SK-N-DZ (cell line): ENCODE measurements around the gene CDC42BPB.
"Not testable (repeated sequence)": the region's sequence is repeated elsewhere in the genome, so short reads cannot be mapped to it uniquely, and the experiment has no call there.

ENCODE experiments used
- DNase-seq: peaks from one replicate; pipeline ENCODE4 v3.0.0-alpha.2; 2015; ENCODE audit warnings: low spot score

Gene CDC42BPB

GRCh38 chr14:102903889-102904512 lies 153.3 kb downstream of the CDC42BPB start:
- no peak for DNase-seq

GRCh38 chr14:102903248-102903888 lies 154.0 kb downstream of the CDC42BPB start:
- DNase-seq: no peak

GRCh38 chr14:102902523-102903247 lies 154.7 kb downstream of the CDC42BPB start:
- DNase-seq: no peak

GRCh38 chr14:102902086-102902485 lies 155.3 kb downstream of the CDC42BPB start:
- no peak for DNase-seq

- no peak for DNase-seq
Measured at GRCh38 chr14:102901633-102902032, 155.7 kb downstream of the CDC42BPB start.

GRCh38 chr14:102900631-102901571 lies 156.4 kb downstream of the CDC42BPB start:
- no peak for DNase-seq

GRCh38 chr14:102899516-102899900 lies 157.8 kb downstream of the CDC42BPB start:
- DNase-seq: no peak

- no peak for DNase-seq
Measured at GRCh38 chr14:102898776-102899515, 158.4 kb downstream of the CDC42BPB start.

GRCh38 chr14:102898298-102898697 lies 159.1 kb downstream of the CDC42BPB start:
- DNase-seq: no peak

GRCh38 chr14:102897299-102898027 lies 159.9 kb downstream of the CDC42BPB start:
- DNase-seq: no peak

GRCh38 chr14:102896735-102897134 lies 160.6 kb downstream of the CDC42BPB start:
- not testable (repeated sequence) for DNase-seq

- no peak for DNase-seq
Measured at GRCh38 chr14:102893452-102893851, 163.9 kb downstream of the CDC42BPB start.

GRCh38 chr14:102892651-102893050 lies 164.7 kb downstream of the CDC42BPB start:
- no peak for DNase-seq

- DNase-seq: no peak
Measured at GRCh38 chr14:102891556-102891955, 165.8 kb downstream of the CDC42BPB start.

GRCh38 chr14:102891111-102891510 lies 166.2 kb downstream of the CDC42BPB start:
- no peak for DNase-seq

- DNase-seq: no peak
Measured at GRCh38 chr14:102889615-102890014, 167.7 kb downstream of the CDC42BPB start.

- DNase-seq: no peak
Measured at GRCh38 chr14:102888748-102889147, 168.6 kb downstream of the CDC42BPB start.

GRCh38 chr14:102885737-102886447 lies 171.5 kb downstream of the CDC42BPB start:
- no peak for DNase-seq

- DNase-seq: no peak
Measured at GRCh38 chr14:102883554-102883953, 173.8 kb downstream of the CDC42BPB start.
